Kidney (tissue), 22 donors: Measurements from ENCODE around the gene FLT1. TPM values are rescaled to one million over a fixed set of nuclear protein-coding genes. Genes with fewer than 3 reads are reported as not detected.

Source experiments
- DNase-seq, 5 donors: peaks; one replicate each; pipeline ENCODE4 v3.0.0-alpha.2; 2013 to 2020
- FAIRE-seq: peaks from 2 replicates; lab custom pipeline; 2012; peaks lifted over from hg19 to GRCh38; lab: Jason Lieb, UNC
- H3K27ac ChIP-seq, 2 donors: one replicate each; pipeline ENCODE4 v1.7.0; 2013; ENCODE audit warnings: low read depth in 2 of 2, low read length in 2 of 2, inconsistent platforms in 1 of 2
- H3K27me3 ChIP-seq: one replicate; pipeline ENCODE4 v1.7.1; 2013; ENCODE audit warnings: low read length, inconsistent platforms; ENCODE audit not compliant: control insufficient read depth, insufficient read depth
- H3K36me3 ChIP-seq, 3 donors: one replicate each; pipeline versions ENCODE4 v1.7.0 to v1.7.1; 2013; ENCODE audit warnings: low read length in 3 of 3, control low read depth in 1 of 3, inconsistent platforms in 1 of 3; ENCODE audit not compliant: insufficient read depth in 3 of 3, control insufficient read depth in 2 of 3
- H3K4me1 ChIP-seq, 3 donors: one replicate each; pipeline versions ENCODE4 v1.7.0 to v1.7.1; 2013; ENCODE audit warnings: low read length in 3 of 3, inconsistent platforms in 1 of 3, low read depth in 1 of 3; ENCODE audit not compliant: control insufficient read depth in 2 of 3, insufficient read depth in 2 of 3
- H3K4me3 ChIP-seq, 3 donors: one replicate each; pipeline versions ENCODE4 v1.7.0 to v1.8.1; 2013; ENCODE audit warnings: low read length in 3 of 3, control low read depth in 1 of 3, inconsistent platforms in 1 of 3
- H3K9ac ChIP-seq, 3 donors: one replicate each; pipeline versions ENCODE4 v1.7.0 to v1.7.1; 2013; ENCODE audit warnings: low read length in 3 of 3, control low read depth in 1 of 3, inconsistent platforms in 1 of 3
- H3K9me3 ChIP-seq, 3 donors: one replicate each; pipeline versions ENCODE4 v1.7.0 to v1.7.1; 2013; ENCODE audit warnings: low read length in 3 of 3, control low read depth in 1 of 3, inconsistent platforms in 1 of 3; ENCODE audit not compliant: control insufficient read depth in 2 of 3, insufficient read depth in 1 of 3
- intact Hi-C: fragments of 100-400 bp; cut with DNase I; formaldehyde crosslinking; loops from one replicate; pipeline ENCODE4 v1.11.1; 2022
- long read RNA-seq, 10 donors: library from polyadenylated mRNA in 1 of 10; unstranded in 1 of 10; transcript quantifications; one replicate each; pipeline ENCODE4 v2.0.0 and lab custom pipeline, GENCODE V29; 2021 to 2026
- polyA plus RNA-seq: library from polyadenylated mRNA; stranded (reverse); fragments of 350-450 nt; fragmentation: Illumina TruSeq; extraction: RNeasy Lipid Tissue Mini Kit (QIAGEN cat#74804); gene quantifications from one replicate; pipeline ENCODE4 v1.2.3, GENCODE V29; 2014; ENCODE audit warnings: low read depth, low replicate concordance; ENCODE audit not compliant: insufficient read depth
- total RNA-seq: library from RNA; stranded (reverse); fragmentation: NEBNext Ultra II Directional; extraction: Animal tissue kit (Norgen Biotek cat#: 25700); gene quantifications from one replicate; pipeline ENCODE4 v1.2.1, GENCODE V29; 2021
- TF ChIP-seq, protein P1 (sequence below): IDR thresholded peaks from 3 replicates; pipeline ENCODE4 v1.5.1; 2012; ENCODE audit warnings: mild to moderate bottlenecking, moderate library complexity, borderline replicate concordance; ENCODE audit not compliant: insufficient read depth; ENCODE audit errors: extremely low read depth
- donor health status: control.
- donor health status: control.
- donor health status: control.
- donor health status: control.
- donor health status: control.
- donor health status: DM: yes; HTN: yes; CAD: no.
- donor health status: Normal renal cell carcinoma (clear cell type).

FLT1 gene, protein sequence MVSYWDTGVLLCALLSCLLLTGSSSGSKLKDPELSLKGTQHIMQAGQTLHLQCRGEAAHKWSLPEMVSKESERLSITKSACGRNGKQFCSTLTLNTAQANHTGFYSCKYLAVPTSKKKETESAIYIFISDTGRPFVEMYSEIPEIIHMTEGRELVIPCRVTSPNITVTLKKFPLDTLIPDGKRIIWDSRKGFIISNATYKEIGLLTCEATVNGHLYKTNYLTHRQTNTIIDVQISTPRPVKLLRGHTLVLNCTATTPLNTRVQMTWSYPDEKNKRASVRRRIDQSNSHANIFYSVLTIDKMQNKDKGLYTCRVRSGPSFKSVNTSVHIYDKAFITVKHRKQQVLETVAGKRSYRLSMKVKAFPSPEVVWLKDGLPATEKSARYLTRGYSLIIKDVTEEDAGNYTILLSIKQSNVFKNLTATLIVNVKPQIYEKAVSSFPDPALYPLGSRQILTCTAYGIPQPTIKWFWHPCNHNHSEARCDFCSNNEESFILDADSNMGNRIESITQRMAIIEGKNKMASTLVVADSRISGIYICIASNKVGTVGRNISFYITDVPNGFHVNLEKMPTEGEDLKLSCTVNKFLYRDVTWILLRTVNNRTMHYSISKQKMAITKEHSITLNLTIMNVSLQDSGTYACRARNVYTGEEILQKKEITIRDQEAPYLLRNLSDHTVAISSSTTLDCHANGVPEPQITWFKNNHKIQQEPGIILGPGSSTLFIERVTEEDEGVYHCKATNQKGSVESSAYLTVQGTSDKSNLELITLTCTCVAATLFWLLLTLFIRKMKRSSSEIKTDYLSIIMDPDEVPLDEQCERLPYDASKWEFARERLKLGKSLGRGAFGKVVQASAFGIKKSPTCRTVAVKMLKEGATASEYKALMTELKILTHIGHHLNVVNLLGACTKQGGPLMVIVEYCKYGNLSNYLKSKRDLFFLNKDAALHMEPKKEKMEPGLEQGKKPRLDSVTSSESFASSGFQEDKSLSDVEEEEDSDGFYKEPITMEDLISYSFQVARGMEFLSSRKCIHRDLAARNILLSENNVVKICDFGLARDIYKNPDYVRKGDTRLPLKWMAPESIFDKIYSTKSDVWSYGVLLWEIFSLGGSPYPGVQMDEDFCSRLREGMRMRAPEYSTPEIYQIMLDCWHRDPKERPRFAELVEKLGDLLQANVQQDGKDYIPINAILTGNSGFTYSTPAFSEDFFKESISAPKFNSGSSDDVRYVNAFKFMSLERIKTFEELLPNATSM (N-terminal part only)
- total RNA-seq = 45.7 TPM
- 17.2 TPM for polyA plus RNA-seq
- long read RNA-seq, donor 1, full-length matches to known transcripts = 2 of 2 reads
- long read RNA-seq, donor 1, partial matches to known transcripts = 0 of 2 reads
- long read RNA-seq, donor 1, other reads (novel, unspliced or antisense) = 0 of 2 reads
- long read RNA-seq, donor 2 = 0 reads
- long read RNA-seq, donor 3, full-length matches to known transcripts = 2 of 2 reads
- long read RNA-seq, donor 3, partial matches to known transcripts = 0 of 2 reads
- long read RNA-seq, donor 3, other reads (novel, unspliced or antisense) = 0 of 2 reads
- long read RNA-seq, donor 4, full-length matches to known transcripts = 3 of 3 reads
- long read RNA-seq, donor 4, partial matches to known transcripts = 0 of 3 reads
- long read RNA-seq, donor 4, other reads (novel, unspliced or antisense) = 0 of 3 reads
- long read RNA-seq, donor 5 = 0 reads
- long read RNA-seq, donor 6 = 0 reads
- long read RNA-seq, donor 7, partial matches to known transcripts = 2 of 11 reads
- long read RNA-seq, donor 7, other reads (novel, unspliced or antisense) = 9 of 11 reads
- long read RNA-seq, donor 8, full-length matches to known transcripts = 4 of 9 reads
- long read RNA-seq, donor 8, partial matches to known transcripts = 5 of 9 reads
- long read RNA-seq, donor 8, other reads (novel, unspliced or antisense) = 0 of 9 reads
- long read RNA-seq, donor 9 = 0 reads
- long read RNA-seq, donor 10 = 0 reads

DNA sequence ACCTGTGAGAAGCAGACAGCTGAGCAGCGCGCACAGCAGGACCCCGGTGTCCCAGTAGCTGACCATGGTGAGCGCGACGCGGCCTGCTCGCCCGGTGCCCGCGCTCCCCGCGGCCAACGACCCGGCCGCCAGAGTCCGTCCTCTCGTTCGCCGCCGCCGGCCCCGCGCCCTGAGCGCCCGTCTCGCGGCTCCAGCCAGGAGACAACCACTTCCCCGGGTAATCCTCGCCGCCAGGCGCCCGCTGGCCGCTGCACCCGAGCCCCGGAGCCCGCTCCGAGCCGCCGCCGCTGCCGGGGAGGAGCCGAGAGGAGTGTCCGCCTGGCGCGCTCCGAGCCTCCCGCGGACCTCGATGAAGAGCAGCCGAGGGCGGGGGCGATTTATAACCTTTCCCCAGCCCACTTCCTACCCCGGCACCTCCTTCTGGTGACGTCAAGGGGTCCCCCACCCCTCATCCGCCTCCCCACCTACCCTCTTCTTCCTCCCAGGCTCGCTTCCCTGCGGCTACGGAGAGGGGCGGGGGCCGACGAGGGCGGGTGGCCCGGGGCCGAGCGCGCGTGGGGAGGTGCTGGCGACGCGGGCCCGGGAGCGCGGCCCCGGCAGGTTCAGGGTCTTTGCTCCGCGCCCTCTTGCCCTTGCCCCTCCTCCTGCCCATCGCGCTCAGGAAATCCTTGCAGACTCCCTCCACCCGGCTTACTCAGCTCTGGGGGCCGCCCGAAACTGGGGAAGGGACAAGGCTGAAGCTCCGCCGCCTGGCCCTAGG lies at the start of gene FLT1:
FLT1 (minus strand) TSS at position 351 of the 760 bp plus-strand sequence; CDS start at position 66, 285 bp downstream.
- no peaks in the 10 kb centered on the region for H3K36me3 ChIP-seq
- peak within 1 kb of the TSS; percentile 74 to 83 for H3K27ac ChIP-seq
- TF ChIP-seq, protein P1, sequence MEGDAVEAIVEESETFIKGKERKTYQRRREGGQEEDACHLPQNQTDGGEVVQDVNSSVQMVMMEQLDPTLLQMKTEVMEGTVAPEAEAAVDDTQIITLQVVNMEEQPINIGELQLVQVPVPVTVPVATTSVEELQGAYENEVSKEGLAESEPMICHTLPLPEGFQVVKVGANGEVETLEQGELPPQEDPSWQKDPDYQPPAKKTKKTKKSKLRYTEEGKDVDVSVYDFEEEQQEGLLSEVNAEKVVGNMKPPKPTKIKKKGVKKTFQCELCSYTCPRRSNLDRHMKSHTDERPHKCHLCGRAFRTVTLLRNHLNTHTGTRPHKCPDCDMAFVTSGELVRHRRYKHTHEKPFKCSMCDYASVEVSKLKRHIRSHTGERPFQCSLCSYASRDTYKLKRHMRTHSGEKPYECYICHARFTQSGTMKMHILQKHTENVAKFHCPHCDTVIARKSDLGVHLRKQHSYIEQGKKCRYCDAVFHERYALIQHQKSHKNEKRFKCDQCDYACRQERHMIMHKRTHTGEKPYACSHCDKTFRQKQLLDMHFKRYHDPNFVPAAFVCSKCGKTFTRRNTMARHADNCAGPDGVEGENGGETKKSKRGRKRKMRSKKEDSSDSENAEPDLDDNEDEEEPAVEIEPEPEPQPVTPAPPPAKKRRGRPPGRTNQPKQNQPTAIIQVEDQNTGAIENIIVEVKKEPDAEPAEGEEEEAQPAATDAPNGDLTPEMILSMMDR = no peak
- H3K9ac ChIP-seq = peak within 1 kb of the TSS in 1 of 3 donors; percentile 34
- peaks cover 52% of the 10 kb centered on the region for H3K27me3 ChIP-seq
- peaks cover 0 to 5% (median 0%) of the 10 kb centered on the region in 3 donors for H3K4me1 ChIP-seq
- DNase-seq (peak; percentile 36 to 88 (median 56)), FAIRE-seq (no peak)
- H3K9me3 ChIP-seq = no peaks in the 10 kb centered on the region
- H3K4me3 ChIP-seq = peak within 1 kb of the TSS in 2 of 3 donors; percentile 26 to 53
- intact Hi-C loops = no loop called here

DNA sequence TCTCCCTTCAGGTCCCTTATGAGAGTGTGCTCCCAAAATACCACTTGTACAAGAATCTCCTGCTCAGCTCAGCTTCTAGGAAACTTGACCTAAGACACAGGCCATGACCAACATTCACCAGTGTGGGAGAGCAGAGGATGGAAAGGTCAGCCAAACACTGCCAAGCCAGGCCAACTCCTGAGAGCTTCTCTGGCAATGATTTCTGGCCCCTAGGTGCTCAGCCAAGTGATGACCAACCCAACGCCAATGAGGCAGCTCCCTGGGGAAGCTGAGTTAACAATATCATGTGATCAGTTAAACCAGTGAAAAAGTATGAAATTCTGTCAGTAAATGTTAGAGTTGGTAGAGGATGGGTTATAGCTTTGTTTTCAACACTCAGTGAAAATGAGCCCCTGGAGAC lies 49.1 kb upstream of the FLT1 start:
- Histone ChIP-seq H3K27me3 (no peaks in the 10 kb centered on the region), H3K27ac (no peak overlapping the region), H3K36me3 (no peaks in the 10 kb centered on the region), H3K9me3 (peaks cover 0 to 7% (median 0%) of the 10 kb centered on the region in 3 donors), H3K4me1 (no peaks in the 10 kb centered on the region), H3K4me3 (no peak overlapping the region), H3K9ac (no peak overlapping the region)
- intact Hi-C loops = no loop called here
- FAIRE-seq = no peak
- TF ChIP-seq, protein P1 = no peak
- no peak for DNase-seq
